Measurements from ENCODE around the gene CIB2.

The CIB2 gene

DNA sequence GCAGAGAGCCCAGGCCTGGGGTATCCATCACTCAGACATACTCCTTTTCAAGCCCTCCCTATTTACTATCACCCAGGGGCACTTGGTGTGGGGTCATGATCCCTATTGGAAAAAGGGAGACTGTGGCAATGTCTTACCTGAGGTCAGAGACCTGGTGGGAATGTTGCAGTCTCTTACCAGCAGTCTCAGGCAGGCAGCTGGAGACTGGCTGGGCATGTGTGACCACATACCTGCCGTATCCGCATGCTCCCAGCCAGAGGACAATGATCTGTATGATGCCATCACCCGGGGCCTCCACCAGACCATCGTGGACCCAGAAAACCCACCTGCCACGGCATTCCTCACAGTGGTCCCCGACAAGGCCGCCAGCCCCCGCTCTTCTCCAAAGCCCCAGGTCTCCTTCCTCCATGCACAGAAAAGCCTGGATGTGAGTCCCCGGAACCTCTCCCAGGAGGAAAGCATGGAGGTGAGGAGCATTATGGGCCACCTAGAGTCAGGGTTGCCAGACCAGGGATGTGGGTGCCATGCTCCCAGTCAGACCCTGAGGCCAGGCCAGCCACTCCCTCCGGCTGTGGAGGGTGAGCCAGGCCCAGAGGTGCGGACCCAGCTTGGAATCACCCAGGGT is 33.0 kb downstream of the CIB2 start:
- Histone ChIP-seq H3K27me3 (ENCODE audit: insufficient read depth, low read length) (no peaks in the 10 kb centered on the region), H2AFZ (ENCODE audit: low read depth, low read length) (no peak overlapping the region), H3K4me1 (ENCODE audit: insufficient read depth, low read length) (no peaks in the 10 kb centered on the region), H3K4me3 (ENCODE audit: low read length) (no peak overlapping the region), H3K9me3 (ENCODE audit: low read length) (no peaks in the 10 kb centered on the region), H3K36me3 (ENCODE audit: insufficient read depth, low read length) (no peaks in the 10 kb centered on the region)

DNA sequence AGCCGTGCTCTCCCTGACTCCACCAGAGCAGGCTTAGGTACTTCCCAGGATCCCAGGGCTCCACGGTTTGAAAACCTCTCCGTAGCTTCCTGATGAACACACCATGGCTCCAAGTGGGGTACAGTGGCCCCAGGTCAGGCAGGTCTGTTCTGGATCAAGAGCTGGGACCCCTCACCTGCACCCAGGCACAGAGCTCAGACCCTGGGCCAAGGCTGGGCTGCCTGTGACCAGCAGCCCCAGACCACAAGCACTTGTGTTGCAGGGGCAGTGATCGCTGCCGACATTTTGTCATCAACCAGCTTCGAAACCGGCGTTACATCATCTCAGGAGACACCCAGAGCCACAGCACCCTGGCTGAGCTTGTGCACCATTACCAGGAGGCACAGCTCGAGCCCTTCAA is 33.6 kb downstream of the CIB2 start:
- Histone ChIP-seq H3K9me3 (ENCODE audit: low read length) (no peaks in the 10 kb centered on the region), H2AFZ (ENCODE audit: low read depth, low read length) (no peak overlapping the region), H3K27me3 (ENCODE audit: insufficient read depth, low read length) (no peaks in the 10 kb centered on the region), H3K36me3 (ENCODE audit: insufficient read depth, low read length) (no peaks in the 10 kb centered on the region), H3K4me1 (ENCODE audit: insufficient read depth, low read length) (no peaks in the 10 kb centered on the region), H3K4me3 (ENCODE audit: low read length) (no peak overlapping the region)

DNA sequence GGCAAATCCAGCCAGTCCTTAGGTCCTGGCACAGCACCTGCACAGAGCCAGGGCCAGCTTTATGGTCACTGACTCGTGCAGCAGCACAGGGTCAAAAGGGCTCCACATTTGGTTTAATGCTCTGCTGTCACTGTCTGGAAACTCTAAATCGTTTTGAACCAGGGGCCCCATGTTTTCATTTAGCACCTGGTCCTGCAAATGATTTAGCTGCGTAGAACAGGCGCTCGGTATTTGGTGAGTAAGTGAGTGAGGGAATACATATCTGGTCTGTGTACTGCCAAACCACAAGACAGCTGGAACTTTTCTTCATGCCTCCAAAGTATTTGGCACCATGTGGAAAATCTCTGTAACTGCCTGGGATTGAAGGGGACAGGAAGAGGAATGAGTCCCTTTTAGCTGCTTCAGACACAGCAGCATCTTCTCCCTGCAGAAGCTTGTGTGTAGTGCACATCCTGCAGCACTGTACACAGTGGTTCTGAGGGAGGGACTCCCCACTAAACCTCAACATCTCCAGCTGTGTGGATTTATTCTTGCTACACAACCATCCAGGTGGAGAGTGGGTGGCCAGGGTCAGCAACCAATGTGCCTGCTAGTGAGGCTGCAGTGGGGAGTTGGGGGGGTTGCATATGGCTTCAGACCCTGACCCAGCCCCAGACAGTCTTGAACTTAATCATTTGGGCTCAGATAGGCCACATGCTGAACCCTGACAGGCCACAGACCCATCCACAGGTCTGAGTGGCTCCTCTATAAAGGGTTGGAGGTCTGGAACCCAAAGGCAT is 37.8 kb downstream of the CIB2 start:
- no peaks in the 10 kb centered on the region for H3K9me3 ChIP-seq (ENCODE audit: low read length)
- no peaks in the 10 kb centered on the region for H3K36me3 ChIP-seq (ENCODE audit: insufficient read depth, low read length)
- H3K4me1 ChIP-seq (ENCODE audit: insufficient read depth, low read length) = no peaks in the 10 kb centered on the region
- H3K27me3 ChIP-seq (ENCODE audit: insufficient read depth, low read length) = no peaks in the 10 kb centered on the region
- no peak overlapping the region for H3K4me3 ChIP-seq (ENCODE audit: low read length)
- H2AFZ ChIP-seq (ENCODE audit: low read depth, low read length) = no peak overlapping the region

DNA sequence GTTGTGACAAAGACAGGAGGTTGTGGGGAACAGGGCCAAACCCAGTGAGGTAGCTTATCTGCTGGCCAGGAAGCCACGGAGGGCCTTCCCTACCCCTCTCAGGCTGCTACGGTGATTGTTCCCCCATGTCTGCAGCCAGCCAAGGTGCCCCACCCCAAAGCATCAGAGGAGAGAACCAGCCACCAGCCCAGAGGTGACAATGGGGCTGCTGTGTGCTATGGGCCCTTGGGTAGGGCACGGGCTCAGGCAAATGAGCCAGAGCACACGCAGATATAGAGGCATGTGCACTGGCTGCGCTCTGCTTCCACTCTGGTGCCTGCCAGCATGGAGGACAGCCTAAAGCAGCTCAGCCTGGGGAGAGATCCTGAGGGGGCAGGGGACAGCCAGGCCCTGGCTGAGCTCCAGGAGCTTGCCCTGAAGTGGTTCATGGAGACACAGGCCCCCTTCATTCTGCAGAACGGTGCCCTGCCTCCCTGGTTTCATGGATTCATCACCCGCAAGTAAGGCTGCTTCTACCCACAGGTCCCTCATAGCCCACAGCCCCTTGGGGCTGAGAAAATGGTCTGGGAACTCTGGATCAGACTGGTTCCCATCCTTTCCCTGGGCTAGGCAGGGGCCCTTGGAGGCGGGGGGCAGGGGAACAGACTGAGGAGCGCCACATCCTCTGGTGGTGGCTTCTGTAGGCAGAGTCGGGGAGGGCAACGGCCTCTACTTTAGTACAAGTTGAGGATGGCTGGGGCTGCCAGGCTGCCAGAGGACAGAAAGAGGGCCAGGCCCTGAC is 38.8 kb downstream of the CIB2 start, which contains the start of gene SH2D7:
TSS of gene SH2D7 (plus strand) at position 301 of the 781 bp plus-strand sequence. CDS start at position 325, 24 bp downstream.
- no peaks in the 10 kb centered on the region for H3K27me3 ChIP-seq (ENCODE audit: insufficient read depth, low read length)
- H3K4me3 ChIP-seq (ENCODE audit: low read length) = no peak within 1 kb of the TSS
- H2AFZ ChIP-seq (ENCODE audit: low read depth, low read length) = no peak within 1 kb of the TSS
- no peaks in the 10 kb centered on the region for H3K36me3 ChIP-seq (ENCODE audit: insufficient read depth, low read length)
- no peaks in the 10 kb centered on the region for H3K4me1 ChIP-seq (ENCODE audit: insufficient read depth, low read length)
- no peaks in the 10 kb centered on the region for H3K9me3 ChIP-seq (ENCODE audit: low read length)

DNA sequence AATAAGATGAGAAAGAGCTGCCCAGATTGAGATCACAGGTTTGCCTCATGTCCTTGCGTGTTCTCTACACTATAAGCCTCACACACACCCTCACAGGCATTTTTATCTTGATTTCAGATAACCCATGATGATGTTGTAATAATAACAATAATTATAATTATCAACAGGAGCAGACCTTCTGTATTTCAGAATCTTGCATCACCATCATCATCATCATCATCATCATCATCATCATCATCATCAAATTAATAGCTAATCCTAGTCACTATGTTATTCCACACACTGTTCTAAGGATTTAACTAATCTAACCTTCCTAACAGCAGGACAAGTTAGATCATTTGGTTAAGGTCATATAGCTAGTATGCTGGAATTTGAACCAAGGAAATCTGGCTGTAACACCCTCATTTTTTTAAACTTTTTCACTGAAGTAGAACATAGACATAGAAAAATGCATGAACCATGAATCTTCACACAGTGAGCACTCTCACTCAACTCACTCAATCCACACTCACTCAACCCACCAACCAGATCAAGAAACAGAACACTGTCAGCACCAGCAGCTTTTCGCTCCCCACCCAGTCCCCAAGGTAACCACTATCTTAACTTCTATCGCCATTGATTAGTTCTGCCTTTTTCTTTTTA is 40.7 kb downstream of the CIB2 start:
- Histone ChIP-seq H3K4me3 (ENCODE audit: low read length) (no peak overlapping the region), H2AFZ (ENCODE audit: low read depth, low read length) (no peak overlapping the region), H3K9me3 (ENCODE audit: low read length) (no peaks in the 10 kb centered on the region), H3K27me3 (ENCODE audit: insufficient read depth, low read length) (no peaks in the 10 kb centered on the region), H3K36me3 (ENCODE audit: insufficient read depth, low read length) (no peaks in the 10 kb centered on the region), H3K4me1 (ENCODE audit: insufficient read depth, low read length) (no peaks in the 10 kb centered on the region)

DNA sequence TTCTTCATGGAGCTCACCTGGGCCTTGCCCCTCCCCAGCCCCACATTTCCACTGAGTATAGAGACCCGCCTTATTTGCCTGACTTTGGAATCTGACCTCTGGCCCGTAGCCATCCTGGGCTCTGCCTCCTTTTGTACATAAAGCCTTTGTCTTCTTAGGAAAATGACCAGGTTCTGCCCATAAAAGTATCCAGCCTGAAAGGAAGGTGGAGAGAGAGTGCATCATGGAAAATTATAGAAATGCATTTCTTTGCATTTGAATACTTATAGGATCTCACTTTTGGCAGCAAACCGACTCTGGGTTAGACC is 42.5 kb downstream of the CIB2 start:
- Histone ChIP-seq H3K27me3 (ENCODE audit: insufficient read depth, low read length) (no peaks in the 10 kb centered on the region), H3K4me3 (ENCODE audit: low read length) (no peak overlapping the region), H2AFZ (ENCODE audit: low read depth, low read length) (no peak overlapping the region), H3K4me1 (ENCODE audit: insufficient read depth, low read length) (no peaks in the 10 kb centered on the region), H3K36me3 (ENCODE audit: insufficient read depth, low read length) (no peaks in the 10 kb centered on the region), H3K9me3 (ENCODE audit: low read length) (no peaks in the 10 kb centered on the region)

DNA sequence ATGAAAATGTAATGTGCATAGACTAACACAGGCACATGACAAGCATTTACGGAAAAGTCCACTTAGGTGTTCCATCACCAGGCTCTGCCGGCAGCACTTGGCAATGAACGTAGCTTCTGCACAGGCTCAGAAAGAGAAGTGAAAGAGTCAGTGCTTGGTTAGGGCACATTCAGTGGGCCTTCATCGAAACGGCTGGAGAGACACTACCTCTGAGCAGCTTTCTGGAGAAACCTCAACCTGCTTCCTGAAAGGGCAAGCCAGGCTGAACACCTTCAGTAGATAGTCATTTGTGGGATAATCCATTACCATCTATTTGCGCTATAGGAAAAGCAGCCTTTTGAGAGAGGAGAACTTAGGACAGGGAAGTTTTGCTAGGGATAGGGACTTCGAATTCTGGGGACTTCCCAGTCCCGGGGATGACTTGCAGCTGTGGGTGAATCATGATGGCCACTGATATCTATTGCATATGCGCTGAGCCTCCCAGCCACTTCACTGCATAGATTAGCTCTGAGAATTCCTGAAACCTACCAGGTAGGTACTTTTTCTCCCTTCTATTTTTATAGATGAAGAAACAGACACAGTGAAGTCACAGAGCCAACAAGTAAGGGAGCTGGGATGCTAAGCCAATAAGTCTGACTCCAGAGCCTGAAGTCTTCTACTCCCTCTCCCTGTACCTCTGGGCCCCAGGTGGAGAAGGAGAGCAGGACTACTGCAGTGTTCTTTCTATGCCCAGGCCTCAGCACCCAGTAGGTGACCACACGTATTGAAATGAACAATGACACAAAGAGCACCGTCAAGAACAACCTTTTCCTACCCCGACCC is 43.1 kb downstream of the CIB2 start:
- Histone ChIP-seq H3K4me1 (ENCODE audit: insufficient read depth, low read length) (no peaks in the 10 kb centered on the region), H3K9me3 (ENCODE audit: low read length) (no peaks in the 10 kb centered on the region), H3K4me3 (ENCODE audit: low read length) (no peak overlapping the region), H3K36me3 (ENCODE audit: insufficient read depth, low read length) (no peaks in the 10 kb centered on the region), H3K27me3 (ENCODE audit: insufficient read depth, low read length) (no peaks in the 10 kb centered on the region), H2AFZ (ENCODE audit: low read depth, low read length) (no peak overlapping the region)

DNA sequence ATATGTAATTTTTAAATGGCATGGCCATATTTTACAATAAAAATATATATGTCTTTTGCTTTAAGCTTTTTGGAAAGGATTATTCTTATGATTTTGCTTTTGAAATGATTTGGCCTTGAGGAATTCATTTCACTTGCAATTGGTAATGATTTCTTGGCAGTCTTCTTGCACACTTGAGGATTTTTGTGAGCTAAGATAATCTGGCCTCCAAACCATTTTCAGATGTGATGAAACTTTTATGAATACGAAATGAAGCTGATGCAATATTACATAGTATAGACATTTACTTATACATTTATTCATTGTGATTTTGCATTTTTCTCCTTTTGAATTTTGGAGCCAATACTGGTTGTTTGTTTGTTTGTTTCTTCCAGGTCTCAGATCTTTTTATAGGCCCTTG is 45.3 kb downstream of the CIB2 start:
- Histone ChIP-seq H3K9me3 (ENCODE audit: low read length) (no peaks in the 10 kb centered on the region), H3K27me3 (ENCODE audit: insufficient read depth, low read length) (peaks cover 8% of the 10 kb centered on the region), H3K4me3 (ENCODE audit: low read length) (no peak overlapping the region), H2AFZ (ENCODE audit: low read depth, low read length) (no peak overlapping the region), H3K4me1 (ENCODE audit: insufficient read depth, low read length) (no peaks in the 10 kb centered on the region), H3K36me3 (ENCODE audit: insufficient read depth, low read length) (no peaks in the 10 kb centered on the region)

DNA sequence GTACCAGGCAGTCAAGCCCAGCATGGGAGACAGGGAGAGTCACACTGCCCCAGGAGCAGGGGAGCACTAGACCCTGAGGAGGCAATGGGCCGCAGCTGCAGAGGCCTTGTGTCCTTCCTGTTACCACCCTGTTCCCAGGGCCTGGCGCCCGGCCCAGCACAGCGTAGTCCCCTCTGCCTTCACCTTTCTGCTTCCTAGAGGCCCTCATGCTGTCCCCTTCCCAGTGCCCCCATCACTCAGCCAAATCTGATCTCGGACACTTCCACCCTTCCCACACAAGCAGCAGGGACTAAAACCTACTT is 46.8 kb downstream of the CIB2 start:
- Histone ChIP-seq H3K36me3 (ENCODE audit: insufficient read depth, low read length) (no peaks in the 10 kb centered on the region), H3K4me3 (ENCODE audit: low read length) (no peak overlapping the region), H3K9me3 (ENCODE audit: low read length) (no peaks in the 10 kb centered on the region), H3K4me1 (ENCODE audit: insufficient read depth, low read length) (no peaks in the 10 kb centered on the region), H3K27me3 (ENCODE audit: insufficient read depth, low read length) (peaks cover 14% of the 10 kb centered on the region), H2AFZ (ENCODE audit: low read depth, low read length) (no peak overlapping the region)

DNA sequence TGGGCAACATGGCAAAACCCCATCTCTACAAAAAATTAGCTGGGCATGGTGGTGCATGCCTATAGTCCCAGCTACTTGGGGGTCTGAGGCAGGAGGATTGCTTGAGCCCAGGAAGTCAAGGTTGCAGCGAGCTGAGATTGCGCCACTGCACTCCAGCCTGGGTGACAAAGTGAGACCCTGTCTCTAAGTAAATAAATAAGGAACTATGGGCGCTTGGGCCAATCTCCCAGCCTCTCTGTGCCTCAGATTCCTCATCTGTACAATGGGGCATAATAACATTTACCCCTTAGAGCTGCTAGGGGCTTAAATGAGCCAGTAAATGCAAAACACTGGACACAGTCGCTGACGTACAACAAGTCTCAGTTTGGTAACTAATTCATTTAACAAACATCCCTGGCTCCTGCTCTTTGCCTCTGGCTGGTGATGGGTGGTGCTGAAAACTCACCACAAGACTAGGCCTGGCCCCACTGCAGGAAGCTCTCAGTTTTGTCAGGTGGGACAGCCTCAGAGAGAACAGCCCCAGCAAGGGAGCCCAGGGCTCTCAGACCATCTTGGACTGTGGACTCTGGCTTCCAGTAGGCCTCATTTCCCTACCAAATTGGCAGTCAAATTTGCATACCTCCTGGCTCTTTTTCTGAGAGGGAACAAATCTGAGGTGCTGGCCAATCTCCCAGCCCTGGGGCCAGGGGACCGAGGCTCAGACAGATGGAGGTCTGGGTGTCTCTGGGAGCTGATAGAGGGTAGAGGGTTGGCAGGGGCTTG is 47.4 kb downstream of the CIB2 start:
- no peaks in the 10 kb centered on the region for H3K9me3 ChIP-seq (ENCODE audit: low read length)
- H3K36me3 ChIP-seq (ENCODE audit: insufficient read depth, low read length) = no peaks in the 10 kb centered on the region
- H3K4me3 ChIP-seq (ENCODE audit: low read length) = no peak overlapping the region
- no peak overlapping the region for H2AFZ ChIP-seq (ENCODE audit: low read depth, low read length)
- H3K4me1 ChIP-seq (ENCODE audit: insufficient read depth, low read length) = no peaks in the 10 kb centered on the region
- H3K27me3 ChIP-seq (ENCODE audit: insufficient read depth, low read length) = peaks cover 14% of the 10 kb centered on the region

DNA sequence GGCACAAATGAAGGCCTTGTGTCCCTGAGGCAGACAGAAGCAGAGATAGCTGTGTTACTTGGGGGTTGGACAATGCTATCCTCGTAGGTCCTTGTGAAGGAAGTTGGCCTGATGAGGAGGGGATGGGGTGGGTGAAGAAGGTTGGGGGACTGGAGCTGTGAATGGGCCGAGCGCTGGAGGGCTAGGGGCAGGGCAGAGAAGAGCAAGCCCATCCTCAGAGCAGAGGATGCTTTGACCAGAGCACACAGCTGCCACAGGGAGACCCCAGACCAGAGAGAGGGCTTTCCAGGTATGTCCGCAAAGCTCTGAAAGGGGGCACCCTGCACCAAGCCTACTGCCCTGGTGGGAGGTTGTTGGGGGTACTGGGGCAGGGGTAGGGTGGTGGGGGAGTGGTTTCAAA is 48.1 kb downstream of the CIB2 start:
- no peaks in the 10 kb centered on the region for H3K36me3 ChIP-seq (ENCODE audit: insufficient read depth, low read length)
- no peak overlapping the region for H2AFZ ChIP-seq (ENCODE audit: low read depth, low read length)
- peaks cover 14% of the 10 kb centered on the region for H3K27me3 ChIP-seq (ENCODE audit: insufficient read depth, low read length)
- H3K4me1 ChIP-seq (ENCODE audit: insufficient read depth, low read length) = no peaks in the 10 kb centered on the region
- no peaks in the 10 kb centered on the region for H3K9me3 ChIP-seq (ENCODE audit: low read length)
- H3K4me3 ChIP-seq (ENCODE audit: low read length) = no peak overlapping the region

DNA sequence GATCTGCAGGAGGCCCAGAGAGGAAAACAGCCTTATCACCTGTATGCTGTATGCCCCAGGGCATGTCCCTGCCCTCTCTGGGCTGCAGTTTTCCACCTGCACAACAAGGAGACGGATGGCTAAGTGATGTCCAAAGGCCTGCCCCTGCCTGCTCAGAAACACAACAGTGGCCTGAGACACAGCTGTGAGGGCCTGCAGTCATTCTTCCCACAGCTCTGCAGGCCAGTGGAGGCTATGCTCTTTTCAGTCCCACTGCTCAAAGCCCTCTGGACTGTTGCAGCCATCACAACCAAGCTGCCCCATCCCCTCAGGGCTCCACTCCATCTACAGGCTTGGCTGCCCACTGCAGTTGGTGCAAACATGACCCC is 48.5 kb downstream of the CIB2 start:
- Histone ChIP-seq H3K27me3 (ENCODE audit: insufficient read depth, low read length) (peaks cover 14% of the 10 kb centered on the region), H3K4me1 (ENCODE audit: insufficient read depth, low read length) (peaks cover 3% of the 10 kb centered on the region), H3K36me3 (ENCODE audit: insufficient read depth, low read length) (no peaks in the 10 kb centered on the region), H3K4me3 (ENCODE audit: low read length) (no peak overlapping the region), H2AFZ (ENCODE audit: low read depth, low read length) (no peak overlapping the region), H3K9me3 (ENCODE audit: low read length) (no peaks in the 10 kb centered on the region)
